PC-9 (cell line): Measurements from ENCODE around the gene IGFBP6. TPM values are rescaled to one million over a fixed set of nuclear protein-coding genes. Genes with fewer than 3 reads are reported as not detected.

ENCODE experiments used
- BruUV-seq: library from RNA; stranded (reverse); fragments of 400-500 nt; replicated peaks from 2 replicates; lab custom pipeline; 2021; lab: Mats Ljungman, UMichigan
- CTCF ChIA-PET: fragments of 300-600 bp; sonication (Branson Sonifier 250); formaldehyde crosslinking; loops from one replicate; lab custom pipeline; 2022; ENCODE audit warnings: antibody characterized with exemption; lab: Charles Lee
- POLR2A ChIA-PET: fragments of 300-600 bp; sonication (Branson Sonifier 250); formaldehyde crosslinking; loops from one replicate; lab custom pipeline; 2022; ENCODE audit warnings: antibody characterized with exemption; ENCODE audit not compliant: unreplicated experiment; lab: Charles Lee
- DNase-seq, 2 experiments: peaks; one replicate each; pipeline versions ENCODE4 v3.0.0 to v3.0.0-alpha.2; 2015 to 2022; ENCODE audit warnings: mixed read lengths in 1 of 2
- H2AFZ ChIP-seq: fragments of 200-600 bp; sonication (generic); 2 replicates; pipeline ENCODE4 v1.8.1; 2017; ENCODE audit warnings: antibody characterized with exemption
- H3F3A ChIP-seq: fragments of 200-600 bp; sonication (generic); 2 replicates; pipeline ENCODE4 v1.8.1; 2017; ENCODE audit warnings: antibody characterized with exemption, mild to moderate bottlenecking, low read depth; ENCODE audit not compliant: insufficient read depth
- H3K27ac ChIP-seq: fragments of 200-600 bp; sonication (generic); 2 replicates; pipeline ENCODE4 v1.6.1; 2016; ENCODE audit warnings: mixed run types
- H3K27me3 ChIP-seq: fragments of 200-600 bp; sonication (generic); 2 replicates; pipeline ENCODE4 v1.6.1; 2016; ENCODE audit warnings: low read depth, mixed run types; ENCODE audit not compliant: insufficient read depth
- H3K36me3 ChIP-seq: fragments of 200-600 bp; sonication (generic); 2 replicates; pipeline ENCODE4 v1.6.1; 2016; ENCODE audit warnings: low read depth, mixed run types
- H3K4me1 ChIP-seq: fragments of 200-600 bp; sonication (generic); replicated peaks from 2 replicates; pipeline ENCODE4 v1.6.1; 2016; ENCODE audit warnings: mixed run types; ENCODE audit not compliant: insufficient read depth
- H3K4me2 ChIP-seq: fragments of 200-600 bp; sonication (generic); 2 replicates; pipeline ENCODE4 v1.6.1; 2017; ENCODE audit warnings: mixed run types
- H3K4me3 ChIP-seq: fragments of 200-600 bp; sonication (generic); 2 replicates; pipeline ENCODE4 v1.6.1; 2016; ENCODE audit warnings: mixed run types
- H3K79me2 ChIP-seq: fragments of 200-600 bp; sonication (generic); 2 replicates; pipeline ENCODE4 v1.6.1; 2017; ENCODE audit warnings: low read depth, mixed run types
- H3K9me2 ChIP-seq: fragments of 200-600 bp; sonication (generic); 2 replicates; pipeline ENCODE4 v1.8.1; 2017; ENCODE audit warnings: mild to moderate bottlenecking; ENCODE audit not compliant: insufficient read depth
- H3K9me3 ChIP-seq: fragments of 200-600 bp; sonication (generic); 2 replicates; pipeline ENCODE4 v1.8.1; 2016; ENCODE audit warnings: low read depth; ENCODE audit not compliant: insufficient read depth
- H4K20me1 ChIP-seq: fragments of 200-600 bp; sonication (generic); 2 replicates; pipeline ENCODE4 v1.8.1; 2017; ENCODE audit not compliant: insufficient read depth
- CTCF ChIP-seq: fragments of 200-600 bp; sonication (generic); conservative IDR thresholded peaks from 2 replicates; pipeline ENCODE4 v1.6.1; 2017; ENCODE audit warnings: mixed run types, antibody characterized with exemption, mild to moderate bottlenecking, moderate library complexity
- EZH2 ChIP-seq: fragments of 200-600 bp; sonication (generic); IDR thresholded peaks from 2 replicates; pipeline ENCODE4 v1.8.0; 2017; ENCODE audit warnings: antibody characterized with exemption, low read depth
- intact Hi-C: fragments of 100-400 bp; cut with micrococcal nuclease; formaldehyde crosslinking; loops from one replicate; pipeline ENCODE4 v1.10.0; 2022; ENCODE audit not compliant: unreplicated experiment
- total RNA-seq: library from RNA; stranded (reverse); gene quantifications from 2 replicates; pipeline ENCODE4 v1.2.3, GENCODE V29; 2021

Gene IGFBP6
- total RNA-seq, 1 experiment from 2014 or later = 290 TPM

GRCh38 chr12:53074999-53075370 lies 22.5 kb upstream of the IGFBP6 start:
- Histone ChIP-seq H3K27me3 (no peaks in the 10 kb centered on the region), H3F3A (peaks cover 16% of the 10 kb centered on the region), H2AFZ (no peak overlapping the region), H4K20me1 (no peaks in the 10 kb centered on the region), H3K4me1 (peaks cover 15% of the 10 kb centered on the region), H3K36me3 (no peaks in the 10 kb centered on the region), H3K27ac (no peak overlapping the region), H3K9me3 (no peaks in the 10 kb centered on the region), H3K4me2 (no peak overlapping the region), H3K9me2 (no peaks in the 10 kb centered on the region), H3K4me3 (no peak overlapping the region), H3K79me2 (peaks cover 14% of the 10 kb centered on the region; the same call in 1 of the 2 replicates)
- intact Hi-C loops = no loop called here
- TF ChIP-seq CTCF = no peak
- no peak for TF ChIP-seq EZH2
- ChIA-PET POLR2A (no interaction called here), CTCF (no interaction called here)
- no peak for DNase-seq
- no TSS peak for BruUV-seq

- H3K9me3 ChIP-seq = no peaks in the 10 kb centered on the region
- H3K4me3 ChIP-seq = no peak overlapping the region
- H3K4me1 ChIP-seq = peaks cover 25% of the 10 kb centered on the region
- TF ChIP-seq CTCF = no peak
- H3K79me2 ChIP-seq = peaks cover 18% of the 10 kb centered on the region; the same call in 1 of the 2 replicates
- peaks cover 28% of the 10 kb centered on the region for H3F3A ChIP-seq
- H3K9me2 ChIP-seq = no peaks in the 10 kb centered on the region
- BruUV-seq = no TSS peak
- POLR2A ChIA-PET = interaction anchor here (0.6 kb wide), 1 partner anchor 485 kb away, joined by 4 read pairs; no protein-coding TSS in a partner anchor
- DNase-seq = no peak
- no peak overlapping the region for H3K27ac ChIP-seq
- intact Hi-C loops = no loop called here
- H2AFZ ChIP-seq = no peak overlapping the region
- CTCF ChIA-PET = no interaction called here
- no peaks in the 10 kb centered on the region for H3K27me3 ChIP-seq
- H3K4me2 ChIP-seq = no peak overlapping the region
- H4K20me1 ChIP-seq = no peaks in the 10 kb centered on the region
- H3K36me3 ChIP-seq = no peaks in the 10 kb centered on the region
Observed at GRCh38 chr12:53076461-53076860, 21.0 kb upstream of the IGFBP6 start.

GRCh38 chr12:53077030-53077429 lies 20.4 kb upstream of the IGFBP6 start:
- Histone ChIP-seq H4K20me1 (no peaks in the 10 kb centered on the region), H3K4me1 (peaks cover 25% of the 10 kb centered on the region), H3K9me2 (no peaks in the 10 kb centered on the region), H3K27me3 (no peaks in the 10 kb centered on the region), H2AFZ (no peak overlapping the region), H3K79me2 (peaks cover 18% of the 10 kb centered on the region; the same call in 1 of the 2 replicates), H3K27ac (no peak overlapping the region), H3K9me3 (no peaks in the 10 kb centered on the region), H3K4me3 (no peak overlapping the region), H3F3A (peaks cover 28% of the 10 kb centered on the region), H3K36me3 (no peaks in the 10 kb centered on the region), H3K4me2 (no peak overlapping the region)
- TF ChIP-seq EZH2 (no peak), CTCF (no peak)
- intact Hi-C loops = no loop called here
- no peak for DNase-seq
- CTCF ChIA-PET = no interaction called here
- BruUV-seq = no TSS peak
- POLR2A ChIA-PET = no interaction called here
